GM19239 (cell line): Measurements from ENCODE around the gene TNP1.

Source experiments
- DNase-seq: peaks from one replicate; pipeline ENCODE4 v3.0.0; 2011; ENCODE audit warnings: low spot score; ENCODE audit not compliant: insufficient read length
- FAIRE-seq: peaks from 2 replicates; lab custom pipeline; 2011; peaks lifted over from hg19 to GRCh38; lab: Jason Lieb, UNC

Gene TNP1, protein sequence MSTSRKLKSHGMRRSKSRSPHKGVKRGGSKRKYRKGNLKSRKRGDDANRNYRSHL

DNA sequence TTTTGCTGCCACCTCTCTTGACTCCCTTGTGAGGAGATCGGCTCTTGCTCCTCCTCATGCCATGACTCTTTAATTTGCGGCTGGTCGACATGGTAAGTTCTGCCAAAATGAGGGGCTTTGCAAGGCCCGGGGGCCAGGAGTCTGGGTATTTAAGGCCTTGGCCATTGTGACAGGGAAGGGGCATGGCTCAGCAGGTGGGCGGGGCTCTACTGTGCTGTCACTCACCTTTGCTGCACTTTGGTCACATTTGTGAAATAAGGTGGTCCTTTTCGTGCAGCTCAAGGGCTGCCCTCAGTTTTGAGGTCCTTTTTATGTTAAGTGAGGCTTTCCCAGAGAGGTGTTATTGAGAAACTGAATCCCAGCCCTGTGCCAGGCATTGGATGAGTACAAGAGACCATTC lies at the start of gene TNP1:
TSS of gene TNP1 (minus strand) at position 121 of the 400 bp plus-strand sequence. CDS start at position 91, 30 bp downstream.
- no peak for FAIRE-seq
- no peak for DNase-seq

DNA sequence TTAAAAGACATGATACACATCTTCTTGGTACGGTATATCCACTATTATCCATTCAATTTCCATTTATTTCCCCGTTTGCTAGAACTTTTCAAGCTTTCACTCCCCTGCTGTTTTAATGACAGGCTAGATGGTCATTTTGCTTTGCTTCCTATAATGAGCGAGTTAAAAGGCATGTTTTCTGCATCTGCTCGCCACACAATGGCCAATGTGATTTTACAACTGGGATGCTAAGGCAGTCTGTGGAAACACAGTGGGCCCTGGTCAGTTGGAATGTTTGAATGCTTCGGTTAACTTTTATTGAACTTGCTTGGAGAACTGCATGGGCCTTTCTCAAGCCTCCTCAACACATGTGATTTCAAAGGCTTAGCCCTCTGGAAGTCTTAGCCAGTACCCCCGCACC lies 48.4 kb upstream of the TNP1 start:
- FAIRE-seq (no peak), DNase-seq (no peak)

DNA sequence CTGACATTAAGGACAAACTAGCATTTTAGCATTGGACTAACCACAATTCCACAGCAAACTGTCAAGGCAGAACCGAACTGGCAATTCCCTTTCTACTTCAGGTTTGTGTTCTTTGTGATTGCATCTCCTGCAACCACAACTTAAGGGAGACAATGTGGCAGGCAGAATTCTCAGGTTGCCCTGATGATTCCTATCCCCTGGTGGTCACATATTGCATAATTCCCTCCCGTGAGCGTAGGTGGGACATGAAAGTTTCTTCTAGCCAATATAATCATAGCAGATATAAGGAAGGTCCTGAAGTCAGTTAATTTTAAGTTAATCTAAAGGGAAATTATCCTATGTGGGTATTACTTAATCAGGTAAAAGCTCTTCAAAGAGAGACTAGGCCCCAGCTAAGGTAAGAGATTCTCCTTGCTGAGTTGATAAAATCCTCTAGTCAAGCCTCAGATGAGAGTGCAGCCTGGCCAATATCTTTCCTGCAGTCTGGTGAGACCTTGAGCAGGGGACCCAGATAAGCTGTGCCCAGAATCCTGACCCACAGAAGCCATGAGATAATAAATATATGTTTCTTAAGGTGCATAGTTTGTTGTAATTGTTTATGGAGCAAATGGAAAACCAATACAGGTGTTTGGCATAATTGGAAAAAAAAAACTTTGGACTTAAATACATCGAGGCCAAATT lies 45.9 kb upstream of the TNP1 start:
- FAIRE-seq = no peak
- DNase-seq = no peak

DNA sequence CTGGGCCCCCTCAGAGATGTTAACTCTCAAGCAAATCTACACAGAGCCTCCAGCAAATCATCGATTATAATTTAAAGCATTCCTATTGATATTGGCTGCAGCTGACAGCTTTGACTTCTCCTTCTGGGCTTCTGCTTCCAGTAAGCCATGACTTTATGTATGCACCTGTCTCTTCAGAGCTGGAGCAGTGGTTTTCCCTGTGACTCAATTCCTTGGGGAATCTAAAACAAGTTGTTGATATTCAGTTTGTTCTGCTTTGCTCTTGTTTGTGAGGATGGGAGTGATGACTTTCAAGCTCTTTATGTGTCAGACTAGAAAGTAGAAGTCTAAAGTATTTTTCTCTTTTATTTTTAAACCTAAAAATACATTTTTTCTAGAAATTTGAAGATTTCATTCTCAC lies 45.1 kb upstream of the TNP1 start:
- FAIRE-seq (no peak), DNase-seq (no peak)

DNA sequence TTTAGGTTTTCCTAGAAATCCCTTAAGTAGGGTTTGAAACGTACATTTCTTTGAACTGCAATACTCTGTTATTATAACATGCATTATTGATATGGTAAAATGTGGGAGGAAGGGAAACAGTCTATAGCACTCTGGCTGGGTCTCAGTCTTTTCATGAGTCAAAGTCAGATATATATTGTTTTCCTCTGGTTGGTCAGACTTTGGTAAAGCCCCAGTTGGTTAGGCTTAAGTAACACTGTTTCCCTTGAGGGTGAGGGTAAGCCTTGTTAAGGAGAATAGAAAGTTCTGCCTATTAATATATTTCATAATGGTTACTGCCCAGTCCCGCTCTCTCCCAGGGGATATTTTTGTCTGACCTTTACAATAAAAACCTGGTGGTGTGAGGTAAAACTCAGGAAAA lies 44.7 kb upstream of the TNP1 start:
- no peak for FAIRE-seq

DNA sequence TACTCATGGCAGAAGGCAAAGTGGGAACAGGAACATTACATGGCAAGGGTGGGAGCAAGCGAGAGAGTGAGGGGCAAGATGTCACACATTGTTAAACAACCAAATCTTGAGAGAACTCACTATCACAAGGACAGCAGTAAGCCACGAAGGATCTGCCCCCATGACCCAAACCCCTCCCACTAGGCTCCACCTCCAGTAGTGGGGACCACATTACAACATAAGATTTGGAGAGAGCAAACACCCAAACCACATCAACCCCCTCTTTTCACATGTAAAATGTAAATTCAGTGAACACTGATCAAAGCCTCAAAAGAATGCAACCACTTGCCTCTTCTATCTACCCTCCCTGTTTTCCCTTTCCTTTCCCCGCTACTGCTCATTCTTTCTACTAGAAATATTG lies 43.6 kb upstream of the TNP1 start:
- DNase-seq (no peak), FAIRE-seq (no peak)

More for the DNA sequence above, 44.7 kb upstream of the TNP1 start:
- DNase-seq = no peak

DNA sequence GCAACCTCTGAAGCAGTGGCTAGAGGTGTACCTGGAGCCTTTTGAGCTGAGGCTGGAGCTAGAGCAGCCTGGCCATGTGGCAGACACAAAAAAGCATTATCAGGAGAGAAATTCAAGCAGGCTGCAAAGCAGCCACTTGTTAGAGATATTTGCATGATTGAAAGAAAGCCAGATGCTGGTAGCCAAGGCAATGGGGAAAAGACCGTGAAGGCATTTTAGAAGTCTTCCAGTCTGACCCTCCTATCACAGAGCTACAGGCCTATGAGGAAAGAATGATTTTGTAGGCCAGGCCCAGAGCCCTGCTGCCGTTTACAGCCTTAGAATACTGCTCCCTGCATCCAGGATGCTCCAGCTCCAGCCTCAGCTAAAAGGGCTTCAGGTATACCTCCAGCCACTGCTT lies 41.4 kb upstream of the TNP1 start:
- DNase-seq (no peak), FAIRE-seq (no peak)

DNA sequence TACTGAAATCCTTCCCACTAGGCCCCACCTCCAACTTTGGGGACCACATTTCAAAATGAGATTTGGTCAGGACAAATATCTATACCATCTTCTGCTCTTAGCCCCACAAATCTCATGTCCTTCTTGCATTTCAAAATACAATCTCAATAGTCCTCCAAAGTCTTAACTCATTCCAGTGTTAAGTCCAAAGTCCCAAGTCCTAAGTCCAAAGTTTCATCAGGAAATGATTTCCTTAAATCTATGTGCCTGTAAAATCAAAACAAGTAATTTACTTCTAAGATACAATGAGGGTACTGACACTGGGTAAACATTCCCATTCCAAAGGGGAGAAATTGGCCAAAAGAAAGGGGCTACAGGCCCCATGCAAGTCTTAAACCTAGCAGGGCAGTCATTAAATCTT lies 40.5 kb upstream of the TNP1 start:
- FAIRE-seq (no peak), DNase-seq (no peak)

DNA sequence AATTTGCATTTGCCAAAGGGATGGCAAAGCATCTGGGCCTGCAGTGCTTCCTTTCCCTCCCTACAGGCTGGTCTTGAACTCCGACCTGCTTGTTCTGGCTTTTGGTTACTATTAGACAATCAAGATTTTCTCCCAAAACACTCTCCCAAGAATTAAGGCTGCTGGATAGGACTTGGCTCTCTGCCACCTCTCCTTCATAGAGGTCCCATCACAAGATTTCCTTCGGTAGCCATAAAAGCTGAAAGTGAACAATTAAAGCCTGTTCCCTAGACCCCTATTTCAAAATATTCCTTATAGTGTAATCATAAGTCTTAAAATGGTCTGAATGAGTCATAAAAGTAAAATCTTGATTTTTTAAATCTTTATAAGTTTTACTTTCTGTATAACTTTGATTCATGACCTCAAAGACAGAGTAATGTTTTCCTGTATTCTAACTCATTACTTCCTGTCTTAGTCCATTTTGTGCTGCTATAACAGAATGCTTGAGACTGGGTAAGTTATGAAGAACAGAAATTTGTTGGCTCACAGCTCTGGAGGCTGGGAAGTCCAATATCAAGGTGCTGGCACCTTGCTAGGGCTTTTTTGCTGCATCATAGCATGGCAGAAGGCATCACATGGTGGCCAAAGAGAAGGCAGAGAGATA lies 37.8 kb upstream of the TNP1 start:
- no peak for DNase-seq
- FAIRE-seq = no peak

DNA sequence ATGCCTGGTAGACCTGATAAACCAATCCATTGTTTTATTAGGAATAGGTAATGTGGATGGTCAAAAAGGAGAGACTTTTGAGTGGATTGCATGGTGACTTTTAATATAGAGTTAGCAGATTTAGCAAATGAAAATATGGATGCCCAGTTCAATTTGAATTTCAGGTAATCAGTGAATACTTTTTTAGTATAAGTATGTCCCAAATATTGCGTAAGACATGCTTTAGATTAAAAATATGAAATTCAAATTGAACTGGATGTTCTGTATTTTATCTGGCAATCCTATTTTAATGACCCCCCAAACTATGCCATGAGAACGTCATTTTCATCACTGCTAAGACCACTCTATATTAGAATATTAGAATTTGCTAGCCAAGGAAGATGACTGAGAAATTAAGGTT lies 30.3 kb upstream of the TNP1 start:
- FAIRE-seq (no peak), DNase-seq (no peak)

DNA sequence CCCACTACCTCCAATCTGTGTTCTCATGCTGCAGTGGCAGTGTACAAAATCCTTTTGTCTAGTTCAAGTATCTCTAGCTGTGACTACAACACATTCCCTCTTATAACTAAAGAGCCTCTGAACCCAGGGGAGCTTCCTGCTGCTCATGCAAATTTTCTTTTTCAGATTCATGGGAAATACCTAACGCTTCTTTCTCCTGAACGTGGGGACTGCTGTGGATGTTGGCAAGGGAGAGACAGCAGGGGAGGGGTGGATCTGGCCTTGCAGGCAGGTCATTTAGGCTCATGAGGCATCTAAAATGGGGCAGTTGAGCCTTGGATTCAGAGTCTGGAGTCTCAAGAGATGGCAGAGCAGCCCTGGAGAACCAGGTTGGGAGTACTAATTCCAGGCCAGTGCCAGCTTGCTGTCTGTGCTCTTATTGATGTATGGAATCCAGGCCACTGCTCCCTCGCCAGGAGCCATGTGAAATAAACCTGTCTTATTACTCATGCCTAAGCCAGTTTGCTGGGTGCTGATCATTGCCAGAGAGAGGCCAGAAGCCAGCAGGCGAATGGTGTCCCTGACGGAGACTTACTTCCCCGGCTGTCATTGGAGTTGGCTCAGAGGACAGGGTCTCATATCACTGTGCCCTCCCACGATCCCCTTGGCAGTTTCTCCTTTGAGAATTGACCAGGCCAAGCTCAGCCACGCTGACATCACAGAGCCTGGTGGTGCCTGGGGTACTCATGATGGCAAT lies 29.2 kb upstream of the TNP1 start:
- FAIRE-seq = no peak

DNA sequence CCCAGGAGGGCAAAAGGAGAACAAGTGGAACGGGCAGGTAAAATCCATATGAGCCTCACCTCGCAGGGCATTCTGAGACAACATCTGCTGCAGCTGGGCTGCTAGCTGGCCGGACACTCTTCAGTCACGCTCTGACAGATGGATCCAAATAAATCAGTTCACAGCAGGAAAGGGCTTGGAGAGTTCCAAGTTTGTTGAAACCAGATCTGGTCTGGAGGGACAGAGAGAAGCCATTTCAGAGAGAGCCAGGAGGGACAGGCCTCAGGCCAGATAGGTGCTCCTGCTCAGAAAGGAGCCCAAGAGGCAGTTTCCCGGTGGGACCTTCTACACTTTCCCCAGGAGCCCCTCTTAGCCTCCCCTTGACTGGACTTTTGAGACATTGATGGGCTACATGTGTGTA lies 28.2 kb upstream of the TNP1 start:
- no peak for FAIRE-seq
- DNase-seq = no peak

More for the DNA sequence above, 29.2 kb upstream of the TNP1 start:
- DNase-seq = no peak

DNA sequence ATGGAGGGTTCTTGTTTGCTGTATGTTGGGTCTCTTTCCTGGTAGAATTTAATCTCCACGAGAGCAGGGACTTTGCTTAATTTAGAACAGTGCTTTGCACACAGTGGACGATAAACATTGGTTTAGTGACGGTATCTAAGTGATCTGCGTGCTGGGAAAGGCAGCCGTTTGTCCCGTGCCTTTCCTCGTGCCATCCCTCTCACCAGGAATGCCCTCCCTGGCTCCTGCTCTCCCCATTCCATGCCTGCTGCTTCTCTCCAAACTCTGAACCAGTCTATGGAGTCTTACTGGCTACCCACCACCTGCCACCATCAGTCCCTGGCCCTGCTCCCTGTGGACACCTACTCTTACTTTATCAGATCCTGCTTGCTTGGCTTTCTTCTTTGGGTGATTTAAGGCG lies 27.3 kb upstream of the TNP1 start:
- DNase-seq (no peak), FAIRE-seq (no peak)

DNA sequence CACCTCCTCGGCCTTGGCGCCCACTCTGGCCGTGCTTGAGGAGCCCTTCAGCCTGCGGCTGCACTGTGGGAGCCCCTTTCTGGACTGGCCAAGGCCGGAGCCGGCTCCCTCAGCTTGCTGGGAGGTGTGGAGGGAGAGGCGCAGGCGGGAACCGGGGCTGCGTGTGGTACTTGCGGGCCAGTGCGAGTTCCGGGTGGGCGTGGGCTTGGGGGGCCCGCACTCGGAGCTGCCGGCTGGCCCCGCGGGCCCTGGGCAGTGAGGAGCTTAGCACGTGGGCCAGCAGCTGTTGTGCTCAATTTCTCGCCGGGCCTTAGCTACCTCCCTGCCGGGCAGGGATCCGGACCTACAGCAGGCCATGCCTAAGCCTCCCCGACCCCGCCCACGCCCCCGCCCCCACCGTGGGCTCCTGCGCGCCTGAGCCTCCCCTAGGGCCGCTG lies 25.3 kb upstream of the TNP1 start:
- FAIRE-seq (no peak), DNase-seq (no peak)

DNA sequence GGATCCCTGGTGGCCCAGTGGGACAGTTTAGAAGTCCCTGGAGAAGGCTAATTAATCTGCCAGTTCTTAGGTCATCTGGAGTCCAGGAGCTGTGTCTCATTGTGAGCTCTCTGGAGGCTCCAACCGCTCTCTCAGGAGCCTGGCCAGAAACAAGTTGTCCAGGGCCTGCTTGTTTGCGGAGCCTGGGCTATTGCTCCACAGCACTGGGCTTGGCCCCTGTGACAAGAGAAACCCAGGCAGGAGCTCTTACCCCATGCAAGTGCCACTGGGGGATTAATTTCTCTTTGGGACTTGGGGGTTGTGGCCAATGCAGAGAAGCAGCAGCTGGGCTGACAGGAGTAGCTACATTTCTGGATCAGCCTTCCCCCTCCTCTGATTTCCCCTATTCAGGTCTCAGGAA lies 24.5 kb upstream of the TNP1 start:
- FAIRE-seq (no peak), DNase-seq (no peak)

DNA sequence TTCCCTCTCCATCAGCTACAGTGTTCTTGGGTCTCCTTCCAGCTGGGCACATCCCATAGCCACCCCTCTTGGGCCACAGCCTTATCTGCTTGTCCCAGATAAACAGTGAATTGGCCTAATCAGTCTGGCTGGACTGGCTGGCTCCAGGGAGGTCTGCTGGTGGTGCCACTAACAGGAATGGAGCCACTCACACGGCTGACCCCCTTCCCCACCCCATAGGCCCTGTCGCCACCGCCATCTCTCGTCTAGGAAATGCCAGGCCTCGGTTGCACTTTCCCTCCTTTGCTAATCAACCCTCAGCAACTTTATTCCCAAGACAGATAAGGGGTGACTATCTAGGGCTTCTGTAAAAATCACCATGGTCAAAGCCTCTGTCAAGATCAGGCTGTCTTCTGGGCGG lies 23.0 kb upstream of the TNP1 start:
- DNase-seq (no peak), FAIRE-seq (no peak)

DNA sequence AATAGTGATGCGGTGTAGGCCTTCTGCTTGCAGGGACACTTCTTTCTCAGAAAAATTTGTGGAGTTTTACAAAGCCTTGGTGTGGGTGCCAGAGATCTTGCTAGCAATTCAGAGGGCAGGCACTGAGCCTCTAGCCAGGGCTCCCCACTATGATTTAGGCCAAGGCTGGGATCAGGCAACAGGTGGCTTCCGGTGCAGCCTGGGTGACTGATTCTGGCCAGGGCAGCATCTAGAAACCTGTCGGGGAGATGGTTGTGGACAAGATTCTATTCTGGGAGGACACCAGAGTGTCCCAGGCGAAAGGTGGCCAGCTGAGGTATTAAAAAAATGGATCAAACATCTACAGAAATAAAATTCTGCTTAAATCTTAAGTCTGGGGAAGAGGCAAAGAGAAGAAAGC lies 21.5 kb upstream of the TNP1 start:
- no peak for FAIRE-seq
- DNase-seq = no peak

DNA sequence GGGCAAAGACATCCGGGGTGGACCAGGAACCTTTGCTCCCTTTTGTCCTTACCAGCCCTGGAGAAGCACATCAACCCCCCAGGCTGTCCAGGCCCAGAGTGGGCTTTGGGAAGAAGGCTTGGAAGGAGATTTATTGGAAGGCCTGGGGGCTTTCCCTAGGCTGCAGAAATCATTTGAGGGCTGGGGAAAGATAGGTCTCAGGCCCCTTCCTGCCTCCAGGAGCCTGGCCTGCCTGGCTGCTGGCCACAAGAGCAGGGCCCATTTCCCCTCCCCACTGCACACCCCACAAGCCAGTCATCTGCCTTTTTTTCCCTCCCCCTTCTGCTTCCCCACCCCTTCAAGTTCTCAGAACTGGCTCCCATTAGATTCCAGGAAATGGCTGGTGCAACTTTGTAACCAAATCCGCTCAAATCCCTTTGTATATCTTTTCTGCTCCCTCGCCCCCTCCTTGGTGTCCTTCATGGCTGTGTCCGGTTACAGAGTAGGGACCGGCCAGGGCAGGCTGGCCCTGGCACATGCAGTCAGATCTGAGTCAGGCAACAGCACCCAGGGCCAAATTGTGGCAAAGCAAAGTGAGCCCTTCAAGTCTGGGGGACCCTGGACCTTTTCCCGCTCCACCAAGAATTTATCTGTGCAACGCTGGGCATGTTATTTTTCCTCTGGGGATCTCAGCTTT lies 20.8 kb upstream of the TNP1 start:
- DNase-seq = no peak
- no peak for FAIRE-seq

DNA sequence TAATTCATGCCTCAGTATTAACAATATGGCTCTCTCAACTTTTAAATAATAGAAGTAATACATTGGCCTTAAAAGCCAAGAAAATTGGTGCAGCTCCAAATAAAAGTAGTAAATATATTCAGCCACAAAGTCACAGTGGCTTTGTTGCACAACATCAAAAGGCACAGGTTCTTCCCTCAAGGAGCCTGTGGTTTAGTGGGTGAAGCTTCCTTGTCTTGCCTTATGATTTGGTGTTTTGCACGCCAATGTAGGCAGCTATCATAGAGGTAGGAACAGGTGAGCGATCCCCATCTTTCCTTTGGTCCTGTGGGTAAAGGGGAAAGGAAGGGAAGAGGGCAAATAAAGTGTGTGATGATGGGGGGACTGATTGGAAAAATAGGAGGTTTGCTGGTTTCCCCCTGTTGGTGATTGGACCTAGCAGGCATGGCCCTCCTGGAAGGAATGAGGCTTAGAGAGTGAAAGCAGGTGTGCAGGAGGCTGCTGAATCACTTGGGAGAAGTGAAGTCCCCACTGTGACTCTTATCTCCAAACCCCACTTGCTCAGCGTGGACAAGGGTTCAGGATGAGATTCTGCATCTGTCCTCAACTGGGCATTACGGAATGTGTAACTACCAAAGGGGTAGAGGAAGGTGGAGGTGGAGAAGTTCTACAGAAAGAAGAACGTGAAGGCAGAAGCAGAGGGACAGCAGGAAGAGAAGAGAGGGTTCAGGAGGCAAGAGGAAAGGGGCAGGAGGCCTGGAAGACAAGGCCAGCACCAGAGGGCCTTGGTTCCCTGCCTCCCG lies 20.1 kb upstream of the TNP1 start:
- FAIRE-seq = no peak
- no peak for DNase-seq

DNA sequence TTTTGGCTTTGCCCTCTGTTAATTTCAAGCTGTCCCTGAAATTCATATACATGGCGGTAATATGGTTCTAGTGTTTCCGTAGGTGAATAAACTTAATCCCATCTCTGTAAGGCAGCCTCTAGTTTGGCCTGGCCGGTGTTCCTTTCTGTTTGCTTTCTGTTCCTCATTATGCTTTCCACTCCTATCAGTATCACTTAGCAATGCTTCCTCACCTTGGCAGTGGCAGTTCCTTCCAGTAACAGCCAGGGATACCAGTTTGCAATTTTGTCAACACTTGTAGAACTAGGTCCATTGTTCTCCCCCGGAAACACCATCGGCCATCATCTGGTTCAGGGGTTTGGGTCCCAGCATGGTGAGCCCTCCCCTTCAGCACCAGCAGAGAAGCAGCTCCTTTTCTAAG lies 18.2 kb upstream of the TNP1 start:
- FAIRE-seq = no peak
- no peak for DNase-seq
